Rectal smooth muscle tissue (tissue), 1 donor: Measurements from ENCODE around the gene SYF2.
A peak's percentile ranks its signal among the peaks of the same experiment; 100 is the strongest.
"Not testable (repeated sequence)": the region's sequence is repeated elsewhere in the genome, so short reads cannot be mapped to it uniquely, and the experiment has no call there.

Experiments
- H3K27ac ChIP-seq: one replicate; pipeline ENCODE4 v1.7.0; 2013; ENCODE audit warnings: low read depth, low read length, inconsistent platforms
- H3K27me3 ChIP-seq: one replicate; pipeline ENCODE4 v1.7.0; 2013; ENCODE audit warnings: low read length; ENCODE audit not compliant: control insufficient read depth, insufficient read depth
- H3K36me3 ChIP-seq: one replicate; pipeline ENCODE4 v1.7.0; 2013; ENCODE audit warnings: low read length; ENCODE audit not compliant: control insufficient read depth, insufficient read depth
- H3K4me1 ChIP-seq: one replicate; pipeline ENCODE4 v1.7.0; 2013; ENCODE audit warnings: low read length; ENCODE audit not compliant: control insufficient read depth, insufficient read depth
- H3K4me3 ChIP-seq: one replicate; pipeline ENCODE4 v1.7.0; 2013; ENCODE audit warnings: low read length
- H3K9ac ChIP-seq: one replicate; pipeline ENCODE4 v1.7.0; 2013; ENCODE audit warnings: low read length

SYF2 gene

DNA sequence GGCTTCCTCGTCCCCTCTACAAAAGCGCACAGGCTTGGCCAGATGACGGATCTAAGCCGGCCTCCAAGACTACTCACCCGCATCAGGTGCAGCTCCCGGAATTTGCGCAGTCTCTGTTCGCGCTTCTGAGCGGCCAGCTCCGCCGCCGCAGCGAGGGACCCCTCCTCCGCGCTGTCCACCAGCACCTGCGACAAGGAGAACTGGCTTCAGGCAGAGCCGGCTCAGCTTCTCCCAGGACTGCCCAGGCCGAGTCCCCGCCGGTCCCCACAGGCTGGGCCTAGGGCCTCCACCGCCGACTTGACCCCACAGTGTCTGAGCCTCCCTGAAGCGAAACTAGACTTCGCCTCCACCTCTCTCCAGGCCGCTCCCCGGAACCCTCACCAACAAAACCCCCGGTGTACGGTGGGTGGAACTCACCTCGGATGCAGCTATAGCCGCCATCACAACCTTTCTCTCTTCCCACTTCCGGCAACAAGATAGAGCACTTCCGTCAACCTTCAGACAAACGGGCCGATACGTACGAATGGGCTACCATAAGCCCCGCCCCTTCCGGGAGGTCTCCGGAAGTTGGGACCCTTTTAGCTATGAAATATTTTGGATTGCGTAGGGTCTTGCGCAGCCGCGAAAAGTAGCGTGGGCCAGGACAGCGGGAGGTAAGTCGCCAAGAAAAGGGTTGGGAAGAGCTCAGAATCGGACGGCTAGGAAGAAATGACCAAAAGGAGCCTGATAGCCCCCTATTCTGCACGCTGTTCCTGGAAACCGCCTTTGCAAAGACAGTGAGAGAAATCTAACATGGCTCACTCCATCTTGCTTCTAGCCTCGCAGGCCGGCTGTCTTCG lies at the start of gene SYF2:
Gene SYF2, minus strand, starts transcription at position 476 of the 839 bp plus-strand sequence. Its CDS starts 35 bp downstream, at position 441.
- Histone ChIP-seq H3K4me1 (peaks cover 9% of the 10 kb centered on the region), H3K36me3 (peaks cover 8% of the 10 kb centered on the region), H3K27ac (peak within 1 kb of the TSS; percentile 88), H3K4me3 (peak within 1 kb of the TSS; percentile 86), H3K27me3 (no peaks in the 10 kb centered on the region), H3K9ac (peak within 1 kb of the TSS; percentile 72)

DNA sequence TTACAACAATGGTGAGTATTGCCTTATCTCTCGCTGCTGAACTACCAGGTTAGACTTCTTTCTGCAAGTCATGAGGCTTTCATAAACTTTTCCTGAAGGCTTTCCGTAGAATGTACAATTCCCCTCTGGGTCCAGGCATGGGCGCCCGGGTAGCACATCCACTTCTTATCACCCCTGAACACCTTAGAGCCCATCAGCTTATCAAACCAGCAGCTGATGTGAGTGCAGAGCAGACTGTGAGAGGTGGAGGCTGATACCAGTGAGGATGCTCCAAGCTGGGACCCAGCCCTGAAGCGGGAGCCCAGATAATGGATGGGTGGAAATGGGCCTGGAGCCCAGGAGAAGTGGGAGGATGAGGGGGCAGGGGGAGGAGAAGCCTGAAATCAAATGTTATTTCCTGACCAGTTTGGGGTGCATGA lies 47.4 kb upstream of the SYF2 start:
- H3K27ac ChIP-seq, H3K4me1 ChIP-seq, H3K4me3 ChIP-seq, H3K36me3 ChIP-seq, H3K9ac ChIP-seq, H3K27me3 ChIP-seq: not testable (repeated sequence)

DNA sequence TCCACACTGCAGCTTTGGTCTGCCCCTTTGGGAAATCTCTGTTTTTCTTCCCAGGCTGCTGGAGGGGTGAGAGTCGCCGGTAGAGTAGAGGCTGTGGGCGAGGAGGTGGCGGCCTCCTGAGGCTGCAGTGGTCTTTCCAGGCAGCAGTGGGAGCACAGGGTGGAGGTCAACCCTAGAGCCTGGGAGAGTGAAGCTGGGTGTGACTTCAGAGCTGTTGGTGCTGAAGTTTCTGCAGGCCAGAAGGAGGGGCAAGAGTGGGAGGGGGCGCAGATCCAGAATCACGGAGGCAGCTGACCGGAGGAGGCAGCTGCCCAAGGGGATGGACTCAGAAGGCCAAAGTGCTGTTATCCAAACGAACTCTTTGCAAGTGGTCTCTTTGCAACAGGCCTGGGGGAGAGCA lies 46.5 kb upstream of the SYF2 start:
- H3K27me3 ChIP-seq, H3K4me1 ChIP-seq, H3K36me3 ChIP-seq, H3K27ac ChIP-seq, H3K4me3 ChIP-seq, H3K9ac ChIP-seq: not testable (repeated sequence)

DNA sequence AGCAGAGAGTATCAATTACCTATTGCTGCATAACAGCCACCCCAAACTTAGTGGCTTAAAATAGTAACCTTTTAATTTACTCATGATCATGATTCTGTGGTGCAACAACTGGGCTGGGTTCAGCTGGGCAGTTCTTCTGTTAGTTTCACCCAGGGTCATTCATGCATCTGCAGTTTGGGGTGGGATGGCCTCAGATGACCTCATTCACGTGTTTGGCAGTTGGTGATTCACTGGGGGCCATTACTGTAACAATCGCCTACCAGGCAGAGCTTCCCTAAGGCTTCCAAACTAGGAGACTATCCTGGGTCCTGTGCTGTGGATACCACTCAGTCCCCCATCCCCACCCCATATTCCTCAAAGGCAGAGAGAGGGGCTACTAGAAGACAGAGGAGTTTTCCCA lies 46.1 kb upstream of the SYF2 start:
- not testable (repeated sequence) for H3K4me1 ChIP-seq, H3K27me3 ChIP-seq, H3K4me3 ChIP-seq, H3K9ac ChIP-seq, H3K27ac ChIP-seq, H3K36me3 ChIP-seq

DNA sequence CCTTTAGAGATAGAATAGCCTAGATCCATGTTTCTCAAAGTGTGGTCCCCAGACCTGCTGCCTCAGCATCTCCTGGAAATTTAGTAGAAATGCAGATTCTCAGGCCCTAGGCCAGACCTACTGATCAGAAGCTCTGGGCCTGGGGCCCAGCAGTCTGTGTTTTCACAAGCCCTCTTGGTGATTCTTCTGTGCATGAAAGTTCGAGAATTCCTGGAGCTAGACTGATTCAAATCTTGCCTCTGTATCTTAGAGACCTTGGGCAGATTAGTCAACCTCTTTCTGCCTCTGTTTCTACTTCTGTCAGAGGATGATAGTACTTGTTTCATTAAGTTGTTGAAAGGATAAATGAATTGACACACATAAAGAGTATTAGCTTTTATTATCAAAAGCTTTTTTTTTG lies 45.0 kb upstream of the SYF2 start:
- H3K27ac ChIP-seq = not testable (repeated sequence)

DNA sequence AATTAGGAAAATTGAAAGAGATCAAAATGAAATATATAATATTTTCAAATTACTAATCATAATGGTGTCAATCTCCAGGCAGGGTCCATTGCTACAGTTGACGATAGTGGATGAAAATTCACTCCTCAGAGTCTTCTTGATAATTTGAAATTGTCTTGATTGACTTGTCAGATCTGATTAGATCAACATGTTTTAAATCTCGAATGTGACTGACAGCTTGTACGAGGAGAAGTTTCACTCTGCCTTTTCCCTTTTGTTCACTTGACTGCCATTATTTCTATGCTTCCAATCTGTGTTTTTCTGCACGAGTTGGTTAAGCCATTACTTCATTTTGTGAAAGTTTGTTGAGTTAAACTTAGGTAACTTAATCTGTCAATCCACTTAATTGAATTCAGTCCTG lies 43.3 kb upstream of the SYF2 start:
- not testable (repeated sequence) for H3K27ac ChIP-seq, H3K27me3 ChIP-seq, H3K36me3 ChIP-seq, H3K4me3 ChIP-seq, H3K4me1 ChIP-seq, H3K9ac ChIP-seq

More for the DNA sequence above, 45.0 kb upstream of the SYF2 start:
- H3K4me3 ChIP-seq, H3K27me3 ChIP-seq, H3K4me1 ChIP-seq, H3K9ac ChIP-seq, H3K36me3 ChIP-seq: not testable (repeated sequence)

DNA sequence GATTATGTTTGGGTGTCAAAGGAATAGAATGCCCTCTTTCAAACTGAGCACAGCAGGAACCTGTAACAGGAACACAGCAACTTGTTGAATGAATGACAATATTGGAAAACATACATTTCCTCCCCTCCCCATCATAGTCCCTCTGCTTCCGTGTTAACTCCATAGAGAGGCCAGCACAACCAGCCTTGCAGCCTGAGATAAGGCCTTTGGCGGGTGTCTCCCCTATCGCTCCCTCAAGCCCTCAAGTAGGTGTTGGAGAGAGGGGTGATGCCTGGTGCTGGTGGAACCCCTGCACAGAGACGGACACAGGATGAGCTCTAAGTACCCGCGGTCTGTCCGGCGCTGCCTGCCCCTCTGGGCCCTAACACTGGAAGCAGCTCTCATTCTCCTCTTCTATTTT lies 39.9 kb upstream of the SYF2 start, which contains the start of gene RHD:
Gene RHD, plus strand, starts transcription at position 272 of the 400 bp plus-strand sequence. Its CDS starts 39 bp downstream, at position 311.
- not testable (repeated sequence) for H3K4me1 ChIP-seq, H3K27me3 ChIP-seq, H3K9ac ChIP-seq, H3K36me3 ChIP-seq, H3K4me3 ChIP-seq, H3K27ac ChIP-seq

DNA sequence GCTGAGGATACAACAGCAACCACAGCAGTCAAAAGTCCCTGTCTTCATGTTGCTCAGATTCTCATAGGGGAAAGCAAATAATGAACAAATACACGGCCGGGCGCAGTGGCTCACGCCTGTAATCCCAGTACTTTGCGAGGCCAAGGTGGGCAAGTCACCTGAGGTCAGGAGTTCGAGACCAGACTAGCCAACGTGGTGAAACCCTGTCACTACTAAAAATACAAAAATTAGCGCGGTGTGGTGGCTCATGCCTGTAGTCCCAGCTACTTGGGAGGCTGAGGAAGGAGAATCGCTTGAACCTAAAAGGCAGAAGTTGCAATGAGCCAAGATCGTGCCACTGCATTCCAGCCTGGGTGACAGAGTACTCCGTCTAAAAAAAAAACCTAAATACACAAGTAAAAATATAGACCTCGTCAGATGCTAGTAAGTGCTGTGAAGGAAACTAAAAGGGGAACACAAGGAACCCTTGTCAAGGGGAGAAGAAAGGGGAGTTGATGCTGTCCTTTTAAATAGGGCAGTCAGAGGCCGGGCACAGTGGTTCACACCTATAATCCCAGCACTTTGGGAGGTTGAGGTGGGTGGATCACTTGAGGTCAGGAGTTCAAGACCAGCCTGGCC lies 36.0 kb upstream of the SYF2 start:
- not testable (repeated sequence) for H3K27me3 ChIP-seq, H3K4me1 ChIP-seq, H3K36me3 ChIP-seq, H3K9ac ChIP-seq
- H3K4me3 ChIP-seq = peak overlapping the region; percentile 29
- H3K27ac ChIP-seq = peak overlapping the region; percentile 22

DNA sequence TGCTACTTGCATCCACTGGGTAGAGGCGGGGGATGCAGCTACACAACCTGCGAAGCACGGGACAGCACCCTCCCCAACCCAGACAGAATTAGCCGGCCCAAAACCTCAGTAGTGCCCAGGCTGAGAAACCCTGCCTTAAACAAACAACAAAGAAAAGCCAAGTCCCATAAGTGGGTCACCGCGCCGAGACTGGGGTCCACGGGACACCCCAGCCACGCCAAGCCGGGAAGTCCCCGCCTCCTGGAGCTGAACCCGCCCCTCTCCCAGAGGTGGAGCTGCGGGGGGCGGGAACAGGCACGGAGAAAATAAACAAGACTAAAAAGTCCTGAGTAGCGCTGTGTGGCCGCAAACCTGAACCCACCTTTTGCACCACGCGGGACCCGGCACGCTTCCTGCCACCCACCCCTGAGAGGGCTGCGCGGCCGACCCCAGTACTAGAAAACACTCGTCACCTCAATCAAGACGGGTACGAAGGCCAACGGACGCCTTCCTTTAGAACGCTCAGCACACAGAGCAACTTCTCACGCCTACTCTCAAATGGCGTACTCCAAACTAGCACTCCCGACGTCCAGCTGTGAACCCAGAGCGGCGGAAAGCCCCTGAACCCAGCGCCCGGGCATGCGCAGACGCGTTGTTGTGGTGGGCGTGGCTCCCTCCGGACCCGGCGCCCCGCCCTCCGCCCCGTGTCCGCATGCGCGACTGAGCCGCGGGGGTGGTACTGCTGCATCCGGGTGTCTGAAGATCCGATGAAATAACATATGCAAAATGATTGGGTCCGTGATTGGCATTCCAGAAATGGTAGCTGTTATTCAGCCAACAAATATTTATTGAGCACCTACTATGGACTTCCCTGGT lies 35.2 kb upstream of the SYF2 start:
- H3K9ac ChIP-seq, H3K4me1 ChIP-seq, H3K36me3 ChIP-seq, H3K27me3 ChIP-seq: not testable (repeated sequence)
- Histone ChIP-seq H3K4me3 (peak overlapping the region; percentile 58), H3K27ac (peak overlapping the region; percentile 55)

DNA sequence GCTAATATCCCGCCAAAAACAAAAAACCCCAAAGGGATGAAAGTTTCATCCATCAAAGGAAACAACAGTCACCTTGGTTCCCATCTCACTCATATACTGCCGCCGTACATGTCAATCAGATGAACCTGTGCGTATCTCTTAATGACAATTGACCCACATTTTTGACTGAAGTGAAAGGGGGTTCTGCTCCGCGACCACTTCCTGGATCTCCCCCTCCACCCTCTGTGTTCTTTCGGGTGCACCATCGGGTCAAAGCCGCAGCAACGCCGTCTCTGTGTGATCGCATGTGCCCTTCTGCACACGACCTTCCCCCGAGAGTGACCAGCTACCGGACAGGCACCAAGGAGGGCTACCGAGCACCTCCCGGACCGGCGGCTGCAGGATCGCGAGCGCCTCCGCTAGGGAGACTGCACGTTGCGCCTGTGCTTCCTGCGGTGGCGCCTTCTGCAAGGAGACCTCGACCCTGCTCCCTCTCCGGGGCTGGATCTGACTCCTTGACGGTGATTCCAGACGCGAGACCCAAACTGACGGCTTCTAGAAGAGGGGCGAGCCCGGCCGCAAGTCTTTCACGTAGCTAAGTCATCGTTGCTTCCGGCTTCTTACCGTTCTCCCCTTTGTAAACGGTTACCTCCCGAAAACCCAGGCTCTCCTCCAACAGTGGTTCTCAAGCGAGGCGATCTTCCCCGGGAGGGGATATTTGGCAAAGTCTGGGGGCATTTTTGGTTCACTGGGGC lies 34.4 kb upstream of the SYF2 start:
- not testable (repeated sequence) for H3K36me3 ChIP-seq, H3K9ac ChIP-seq, H3K27ac ChIP-seq, H3K4me1 ChIP-seq, H3K27me3 ChIP-seq
- H3K4me3 ChIP-seq = peak overlapping the region; percentile 60

DNA sequence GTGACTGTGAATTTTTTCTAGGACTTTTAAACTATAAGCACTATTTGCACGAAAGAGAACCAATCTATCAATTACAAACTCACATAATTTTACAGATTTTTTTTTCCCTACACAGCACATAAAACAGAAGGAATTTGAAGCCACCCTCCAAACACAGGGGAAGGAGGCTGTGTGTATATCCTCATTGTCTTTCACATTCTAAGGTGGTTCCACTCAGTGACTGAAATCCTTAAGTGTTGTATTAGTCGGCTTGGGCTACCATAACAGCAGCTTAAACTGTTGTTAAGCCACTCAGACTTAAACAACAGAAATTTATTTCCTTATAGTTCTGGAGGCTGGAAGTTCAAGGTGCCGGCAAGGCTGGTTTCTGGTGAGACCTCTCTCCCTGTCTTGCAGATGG lies 28.0 kb upstream of the SYF2 start:
- not testable (repeated sequence) for H3K9ac ChIP-seq, H3K4me3 ChIP-seq, H3K27ac ChIP-seq, H3K36me3 ChIP-seq, H3K4me1 ChIP-seq, H3K27me3 ChIP-seq

DNA sequence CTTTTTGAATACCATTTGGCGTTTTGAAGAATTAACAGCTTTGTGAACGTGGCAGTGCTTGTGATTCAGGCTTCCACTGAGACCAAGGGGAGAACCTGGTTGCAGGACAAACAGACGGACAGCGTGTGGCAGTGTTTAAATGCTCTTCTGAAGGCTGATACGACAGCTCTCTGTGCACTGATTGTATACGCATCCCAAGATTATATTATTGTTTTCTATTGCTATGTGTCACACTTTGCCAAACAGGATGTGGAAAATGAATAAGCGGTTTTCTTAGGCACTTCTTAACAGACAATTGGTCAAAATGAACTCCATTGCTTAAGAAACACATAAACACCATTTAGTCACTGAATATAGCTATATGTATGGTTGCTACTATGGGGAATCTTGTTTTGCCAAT lies 27.5 kb upstream of the SYF2 start:
- H3K4me3 ChIP-seq, H3K27me3 ChIP-seq, H3K36me3 ChIP-seq, H3K27ac ChIP-seq, H3K4me1 ChIP-seq, H3K9ac ChIP-seq: not testable (repeated sequence)
